ENCODE data around the gene EI24.

The EI24 gene

GRCh38 chr11:125583496-125583895, 14.2 kb downstream of the EI24 start:
- DNase-seq, result no peak

- no peak for DNase-seq
These were observed 16.2 kb downstream of the EI24 start for GRCh38 chr11:125585487-125585886.

- no peak for DNase-seq
These were observed 17.3 kb downstream of the EI24 start for GRCh38 chr11:125586623-125587022.

GRCh38 chr11:125587480-125587879, 18.2 kb downstream of the EI24 start:
- no peak for DNase-seq

- DNase-seq, result peak; percentile 41
These were observed 19.2 kb downstream of the EI24 start for GRCh38 chr11:125588505-125588904.

GRCh38 chr11:125591649-125592304, 22.5 kb downstream of the EI24 start:
- peak; percentile 76 for DNase-seq

GRCh38 chr11:125592305-125593113, 23.2 kb downstream of the EI24 start, which contains the start of gene STT3A:
STT3A (plus strand) TSS chr11:125592852; CDS start chr11:125595916, 3,064 bp downstream.
- peak; percentile 100 for DNase-seq

GRCh38 chr11:125593114-125593820, 24.0 kb downstream of the EI24 start:
- DNase-seq, result peak; percentile 82

GRCh38 chr11:125594958-125595357, 25.7 kb downstream of the EI24 start:
- DNase-seq, result no peak

GRCh38 chr11:125600663-125601062, 31.4 kb downstream of the EI24 start:
- DNase-seq, result no peak

- DNase-seq, result no peak
These were observed 33.9 kb downstream of the EI24 start for GRCh38 chr11:125603207-125603606.

GRCh38 chr11:125605417-125605816, 36.1 kb downstream of the EI24 start:
- DNase-seq, result peak; percentile 13

- no peak for DNase-seq
These were observed 40.3 kb downstream of the EI24 start for GRCh38 chr11:125609545-125609944.

- no peak for DNase-seq
These were observed 49.1 kb downstream of the EI24 start for GRCh38 chr11:125618383-125618782.

GRCh38 chr11:125621995-125622394, 52.7 kb downstream of the EI24 start:
- DNase-seq, result peak; percentile 4

GRCh38 chr11:125623064-125623463, 53.8 kb downstream of the EI24 start:
- DNase-seq, result no peak

- DNase-seq, result no peak
These were observed 55.5 kb downstream of the EI24 start, which contains the start of gene CHEK1 for GRCh38 chr11:125624756-125625213. CHEK1 (plus strand) TSS chr11:125625163; CDS start chr11:125626769, 1,606 bp downstream.

GRCh38 chr11:125625225-125625629, 56.0 kb downstream of the EI24 start:
- no peak for DNase-seq

GRCh38 chr11:125625630-125626287, 56.5 kb downstream of the EI24 start:
- peak; percentile 98 for DNase-seq

- DNase-seq, result peak; percentile 97
These were observed 57.1 kb downstream of the EI24 start for GRCh38 chr11:125626288-125626950.

GRCh38 chr11:125627236-125627910, 58.1 kb downstream of the EI24 start:
- no peak for DNase-seq
